ENCODE results near the gene RNF145.

RNF145 gene

GRCh38 chr5:159224471-159224870 is 15.1 kb upstream of the RNF145 start:
- Mint-ChIP-seq H3K4me1 (no peaks in the 10 kb centered on the region), H3K4me3 (no peak overlapping the region), H3K27me3 (ENCODE audit: low read depth) (peaks cover 14% of the 10 kb centered on the region), H3K27ac (no peak overlapping the region), H3K36me3 (ENCODE audit: low read depth) (no peaks in the 10 kb centered on the region), H3K9me3 (no peaks in the 10 kb centered on the region)
- no peak for TF ChIP-seq CTCF (IDR thresholded peaks at IDR 0.05; ENCODE audit: unreplicated experiment in 3 of 3)

- H3K4me1 Mint-ChIP-seq, result peaks cover 4% of the 10 kb centered on the region
- no peak for TF ChIP-seq CTCF (IDR thresholded peaks at IDR 0.05; ENCODE audit: unreplicated experiment in 3 of 3)
- H3K27me3 Mint-ChIP-seq (ENCODE audit: low read depth), result peaks cover 14% of the 10 kb centered on the region
- no peaks in the 10 kb centered on the region for H3K9me3 Mint-ChIP-seq
- no peaks in the 10 kb centered on the region for H3K36me3 Mint-ChIP-seq (ENCODE audit: low read depth)
- no peak overlapping the region for H3K4me3 Mint-ChIP-seq
- H3K27ac Mint-ChIP-seq, result no peak overlapping the region
These were observed 14.1 kb upstream of the RNF145 start for GRCh38 chr5:159223469-159223868.

GRCh38 chr5:159220206-159220605 is 10.9 kb upstream of the RNF145 start:
- TF ChIP-seq CTCF (IDR thresholded peaks at IDR 0.05; ENCODE audit: unreplicated experiment in 3 of 3), result no peak
- no peak overlapping the region for H3K4me3 Mint-ChIP-seq
- H3K9me3 Mint-ChIP-seq, result no peaks in the 10 kb centered on the region
- H3K27ac Mint-ChIP-seq, result no peak overlapping the region
- H3K27me3 Mint-ChIP-seq (ENCODE audit: low read depth), result peaks cover 23% of the 10 kb centered on the region
- H3K36me3 Mint-ChIP-seq (ENCODE audit: low read depth), result no peaks in the 10 kb centered on the region
- peaks cover 5% of the 10 kb centered on the region for H3K4me1 Mint-ChIP-seq

- H3K4me3 Mint-ChIP-seq, result no peak overlapping the region
- peak overlapping the region; percentile 18 to 58 (median 25) for H3K27ac Mint-ChIP-seq
- H3K4me1 Mint-ChIP-seq, result peaks cover 5% of the 10 kb centered on the region
- no peak for TF ChIP-seq CTCF (IDR thresholded peaks at IDR 0.05; ENCODE audit: unreplicated experiment in 3 of 3)
- H3K27me3 Mint-ChIP-seq (ENCODE audit: low read depth), result peaks cover 17% of the 10 kb centered on the region
- H3K9me3 Mint-ChIP-seq, result no peaks in the 10 kb centered on the region
- no peaks in the 10 kb centered on the region for H3K36me3 Mint-ChIP-seq (ENCODE audit: low read depth)
These were observed 9.3 kb upstream of the RNF145 start for GRCh38 chr5:159218595-159219023.

- no peak for TF ChIP-seq CTCF (IDR thresholded peaks at IDR 0.05; ENCODE audit: unreplicated experiment in 3 of 3)
- H3K4me1 Mint-ChIP-seq, result peaks cover 5% of the 10 kb centered on the region
- H3K27ac Mint-ChIP-seq, result no peak overlapping the region
- H3K36me3 Mint-ChIP-seq (ENCODE audit: low read depth), result no peaks in the 10 kb centered on the region
- H3K9me3 Mint-ChIP-seq, result no peaks in the 10 kb centered on the region
- H3K4me3 Mint-ChIP-seq, result no peak overlapping the region
- peaks cover 13% of the 10 kb centered on the region for H3K27me3 Mint-ChIP-seq (ENCODE audit: low read depth)
These were observed 7.9 kb upstream of the RNF145 start for GRCh38 chr5:159217236-159217635.

- peak in 1 of 3 experiments; percentile 26 for TF ChIP-seq CTCF (IDR thresholded peaks at IDR 0.05; ENCODE audit: unreplicated experiment in 3 of 3)
- Mint-ChIP-seq H3K9me3 (no peaks in the 10 kb centered on the region), H3K27ac (peak overlapping the region in 2 of 3 experiments; percentile 46 to 70), H3K27me3 (ENCODE audit: low read depth) (peaks cover 9% of the 10 kb centered on the region), H3K4me3 (no peak overlapping the region), H3K4me1 (peaks cover 5% of the 10 kb centered on the region), H3K36me3 (ENCODE audit: low read depth) (no peaks in the 10 kb centered on the region)
These were observed 7.1 kb upstream of the RNF145 start for GRCh38 chr5:159216454-159216853.

Data from nephron (organoid).